GM08714 (cell line): ENCODE data around the gene KLHL29.

Source experiments
- H3K4me3 ChIP-seq: fragments of 200-500 bp; sonication (Bioruptor generic); 2 replicates; pipeline ENCODE4 v1.5.1; 2014; ENCODE audit warnings: mild to moderate bottlenecking, low read length, inconsistent platforms
- ZNF274 ChIP-seq: IDR thresholded peaks from 2 replicates; pipeline ENCODE4 v1.6.1; 2012; ENCODE audit warnings: mild to moderate bottlenecking, low read depth, low read length

Gene KLHL29

GRCh38 chr2:23427976-23428375 lies 43.0 kb downstream of the KLHL29 start:
- TF ChIP-seq ZNF274 = no peak

GRCh38 chr2:23429036-23429435 lies 44.1 kb downstream of the KLHL29 start:
- no peak for TF ChIP-seq ZNF274
- H3K4me3 ChIP-seq = no peak overlapping the region

More at GRCh38 chr2:23427976-23428375, 43.0 kb downstream of the KLHL29 start:
- H3K4me3 ChIP-seq = no peak overlapping the region

GRCh38 chr2:23430263-23430662 lies 45.3 kb downstream of the KLHL29 start:
- TF ChIP-seq ZNF274 = no peak
- no peak overlapping the region for H3K4me3 ChIP-seq

GRCh38 chr2:23432531-23432930 lies 47.6 kb downstream of the KLHL29 start:
- TF ChIP-seq ZNF274 = no peak
- H3K4me3 ChIP-seq = no peak overlapping the region

- no peak overlapping the region for H3K4me3 ChIP-seq
- no peak for TF ChIP-seq ZNF274
These were observed 48.3 kb downstream of the KLHL29 start for GRCh38 chr2:23433282-23433681.

GRCh38 chr2:23434721-23435121 lies 49.7 kb downstream of the KLHL29 start:
- TF ChIP-seq ZNF274 = no peak
- no peak overlapping the region for H3K4me3 ChIP-seq

GRCh38 chr2:23435250-23436035 lies 50.5 kb downstream of the KLHL29 start:
- TF ChIP-seq ZNF274 = no peak
- H3K4me3 ChIP-seq = no peak overlapping the region

GRCh38 chr2:23436346-23437098 lies 51.5 kb downstream of the KLHL29 start:
- H3K4me3 ChIP-seq = no peak overlapping the region
- TF ChIP-seq ZNF274 = no peak

- TF ChIP-seq ZNF274 = no peak
- no peak overlapping the region for H3K4me3 ChIP-seq
These were observed 56.4 kb downstream of the KLHL29 start for GRCh38 chr2:23441414-23441813.

GRCh38 chr2:23445450-23445868 lies 60.5 kb downstream of the KLHL29 start:
- TF ChIP-seq ZNF274 = no peak
- H3K4me3 ChIP-seq = no peak overlapping the region

- TF ChIP-seq ZNF274 = no peak
- H3K4me3 ChIP-seq = no peak overlapping the region
These were observed 61.9 kb downstream of the KLHL29 start for GRCh38 chr2:23446916-23447315.

GRCh38 chr2:23447405-23447804 lies 62.4 kb downstream of the KLHL29 start:
- TF ChIP-seq ZNF274 = no peak
- H3K4me3 ChIP-seq = no peak overlapping the region

GRCh38 chr2:23448906-23449305 lies 63.9 kb downstream of the KLHL29 start:
- no peak overlapping the region for H3K4me3 ChIP-seq
- TF ChIP-seq ZNF274 = no peak

GRCh38 chr2:23449413-23449812 lies 64.4 kb downstream of the KLHL29 start:
- H3K4me3 ChIP-seq = no peak overlapping the region
- no peak for TF ChIP-seq ZNF274

- TF ChIP-seq ZNF274 = no peak
- no peak overlapping the region for H3K4me3 ChIP-seq
These were observed 64.9 kb downstream of the KLHL29 start for GRCh38 chr2:23449831-23450331.
